Measurements from ENCODE around the gene FAM210A.
"Not testable (repeated sequence)": the region's sequence is repeated elsewhere in the genome, so short reads cannot be mapped to it uniquely, and the experiment has no call there.

The FAM210A gene, protein sequence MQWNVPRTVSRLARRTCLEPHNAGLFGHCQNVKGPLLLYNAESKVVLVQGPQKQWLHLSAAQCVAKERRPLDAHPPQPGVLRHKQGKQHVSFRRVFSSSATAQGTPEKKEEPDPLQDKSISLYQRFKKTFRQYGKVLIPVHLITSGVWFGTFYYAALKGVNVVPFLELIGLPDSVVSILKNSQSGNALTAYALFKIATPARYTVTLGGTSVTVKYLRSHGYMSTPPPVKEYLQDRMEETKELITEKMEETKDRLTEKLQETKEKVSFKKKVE

DNA sequence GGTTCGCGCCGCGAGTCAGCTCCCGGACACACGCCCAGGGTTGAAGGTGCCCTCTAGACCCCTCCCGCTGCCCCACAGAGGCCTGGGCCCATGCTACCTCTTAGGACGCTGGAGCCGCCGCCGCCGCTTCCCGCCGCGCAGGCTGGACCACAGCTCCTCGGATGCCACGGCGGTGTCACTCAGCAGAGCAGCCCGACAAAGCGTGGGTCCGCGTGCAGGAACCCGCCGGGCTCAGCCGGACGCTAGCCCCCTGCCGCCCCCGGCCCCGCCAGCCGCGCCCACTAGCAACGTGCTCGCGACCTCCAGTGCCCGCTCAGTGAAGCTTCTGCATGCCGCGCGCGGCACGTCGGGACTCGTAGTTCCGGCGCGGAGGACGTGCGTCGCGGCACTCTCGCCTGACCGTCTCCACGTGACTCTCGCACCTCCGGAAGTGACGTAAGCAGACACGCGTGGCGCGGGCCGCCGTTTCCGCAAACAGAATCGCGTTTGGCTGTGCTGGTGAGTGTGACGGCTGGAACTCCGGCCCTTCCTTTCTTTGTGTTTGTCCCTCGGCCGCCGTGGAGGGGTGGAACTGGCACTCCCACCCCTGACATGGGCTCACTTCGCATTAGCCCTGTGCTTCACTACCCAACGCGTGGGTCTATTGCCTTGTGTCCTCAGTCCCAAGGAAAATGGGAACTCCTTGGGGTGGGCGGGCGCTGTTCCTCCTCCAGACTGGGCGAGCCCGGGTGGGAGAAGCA is at the start of gene FAM210A, which contains the start of gene RNMT:
TSS of gene FAM210A (minus strand) at position 327 of the 740 bp plus-strand sequence. CDS start 44,481 bp downstream, outside the sequence.
TSS of gene RNMT (plus strand) at position 442 of the 740 bp plus-strand sequence. CDS start 4,845 bp downstream, outside the sequence.
- in situ Hi-C loops (cut with MboI; ENCODE audit: low sequenced_read_pairs): no loop called here

GRCh38 chr18:13775058-13775457 is 48.7 kb upstream of the FAM210A start:
- in situ Hi-C loops (cut with MboI; ENCODE audit: low sequenced_read_pairs): no loop called here

GRCh38 chr18:13762690-13763439 is 36.5 kb upstream of the FAM210A start:
- in situ Hi-C loops (cut with MboI; ENCODE audit: low sequenced_read_pairs): no loop called here

GRCh38 chr18:13760047-13760446 is 33.7 kb upstream of the FAM210A start:
- in situ Hi-C loops (cut with MboI; ENCODE audit: low sequenced_read_pairs): no loop called here

- in situ Hi-C loops (cut with MboI; ENCODE audit: low sequenced_read_pairs): no loop called here
Observed at GRCh38 chr18:13758622-13759021, 32.3 kb upstream of the FAM210A start.

DNA sequence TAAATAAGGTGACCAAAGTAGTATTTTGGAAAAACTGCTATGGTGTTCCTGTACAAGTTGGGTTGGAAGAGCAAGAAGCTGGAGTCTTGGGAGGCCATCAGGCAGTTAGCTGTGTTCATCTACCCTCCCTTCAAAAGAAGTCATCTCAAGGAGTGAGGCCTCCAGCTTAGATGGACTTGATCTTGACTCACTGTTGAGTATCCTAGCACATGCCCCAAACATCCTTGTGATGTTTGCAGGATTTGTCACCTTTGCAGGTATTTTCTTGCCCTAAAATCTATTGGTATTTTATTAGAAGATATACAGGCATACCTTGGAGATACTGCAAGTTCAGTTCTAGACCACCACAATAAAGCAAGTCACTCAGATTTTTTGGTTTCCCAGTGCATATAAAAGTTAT is 30.3 kb upstream of the FAM210A start:
- in situ Hi-C loops (cut with MboI; ENCODE audit: low sequenced_read_pairs): no loop called here

DNA sequence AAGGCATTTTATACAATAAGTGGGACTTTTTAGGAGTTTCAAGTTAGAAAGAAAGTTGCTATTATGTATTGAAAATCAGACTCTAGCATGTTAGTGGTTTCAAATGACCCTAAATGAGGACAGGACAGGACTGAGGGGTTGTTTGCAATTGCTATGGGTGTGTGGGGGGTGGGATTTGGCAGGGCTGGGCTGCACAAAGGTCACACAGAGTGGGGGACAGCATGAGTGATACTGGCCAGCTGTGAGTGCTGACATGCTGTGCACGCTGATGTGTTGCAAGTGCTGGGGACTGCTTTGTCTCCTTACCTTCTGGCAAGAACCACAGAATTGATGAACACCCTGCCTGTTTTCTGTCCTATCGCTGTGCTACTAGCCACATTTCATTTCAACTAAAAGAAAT is 29.9 kb upstream of the FAM210A start:
- in situ Hi-C loops (cut with MboI; ENCODE audit: low sequenced_read_pairs): no loop called here

- in situ Hi-C loops (cut with MboI; ENCODE audit: low sequenced_read_pairs): not testable (repeated sequence)
Observed at GRCh38 chr18:13751599-13751998, 25.2 kb upstream of the FAM210A start.

DNA sequence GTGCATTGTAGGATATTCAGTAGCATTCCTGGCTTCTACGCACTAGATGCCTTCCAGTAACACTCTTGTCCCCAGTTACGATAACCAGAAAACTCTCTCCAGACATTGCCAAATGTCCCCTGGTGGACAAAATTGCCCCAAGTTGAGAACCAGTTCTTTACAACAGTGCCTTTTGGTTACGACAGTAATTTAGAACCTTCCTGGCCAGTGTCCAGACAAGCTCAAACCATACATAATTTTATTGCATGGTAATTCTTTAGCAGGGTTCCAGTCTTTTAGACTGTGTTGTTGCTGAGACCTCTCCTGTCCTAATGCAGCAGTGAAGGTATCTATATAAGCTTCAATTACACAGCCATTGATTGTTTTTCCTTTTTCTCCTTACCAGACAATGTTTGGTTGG is 20.3 kb upstream of the FAM210A start:
- in situ Hi-C loops (cut with MboI; ENCODE audit: low sequenced_read_pairs): no loop called here

- in situ Hi-C loops (cut with MboI; ENCODE audit: low sequenced_read_pairs): no loop called here
Observed at GRCh38 chr18:13745696-13746095, 19.3 kb upstream of the FAM210A start.

GRCh38 chr18:13735681-13736080 is 9.3 kb upstream of the FAM210A start:
- in situ Hi-C loops (cut with MboI; ENCODE audit: low sequenced_read_pairs): no loop called here

DNA sequence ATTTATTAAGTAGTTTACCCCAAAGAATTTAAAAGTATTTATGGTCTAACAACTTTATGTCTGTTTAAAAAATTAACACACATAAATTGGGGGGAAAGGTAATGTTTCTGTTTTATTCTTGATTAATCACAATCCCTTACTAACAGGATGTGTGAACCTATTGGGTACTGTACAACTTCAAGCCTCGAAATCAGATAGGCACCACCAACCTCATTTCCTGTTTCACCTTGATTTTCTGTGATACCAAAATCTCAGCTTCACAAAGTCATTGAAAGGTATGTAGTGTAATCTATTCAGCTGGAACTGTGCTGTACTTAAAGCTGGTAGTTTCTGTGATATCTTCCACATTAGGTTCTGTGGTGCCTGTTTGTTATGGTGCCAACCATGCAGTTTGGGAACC is 4.1 kb upstream of the FAM210A start:
- in situ Hi-C loops (cut with MboI; ENCODE audit: low sequenced_read_pairs): no loop called here

- in situ Hi-C loops (cut with MboI; ENCODE audit: low sequenced_read_pairs): no loop called here
Observed at GRCh38 chr18:13726972-13727331, 594 bp upstream of the FAM210A start.

GRCh38 chr18:13725566-13726231 is 659 bp downstream of the FAM210A start:
- in situ Hi-C loops (cut with MboI; ENCODE audit: low sequenced_read_pairs): no loop called here

DNA sequence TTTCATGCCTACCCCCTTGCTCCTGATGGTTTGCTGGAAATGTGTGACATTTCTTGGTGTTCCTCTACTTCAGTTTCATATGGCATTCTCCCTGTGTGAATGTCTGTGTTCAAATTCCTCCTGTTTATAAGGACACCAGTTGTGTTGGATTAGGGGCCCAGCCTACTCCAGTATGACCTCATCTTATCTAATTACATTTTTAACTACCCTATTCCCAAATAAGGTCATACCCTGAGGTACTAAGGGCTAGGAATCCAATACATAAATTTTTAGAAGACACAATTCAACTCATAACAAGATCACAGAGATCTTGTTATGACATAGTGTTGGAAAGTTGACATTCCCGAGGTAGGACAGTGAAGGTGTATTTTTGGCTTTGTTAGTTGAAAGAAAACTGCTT is 5.5 kb downstream of the FAM210A start:
- in situ Hi-C loops (cut with MboI; ENCODE audit: low sequenced_read_pairs): no loop called here

GRCh38 chr18:13720123-13720522 is 6.2 kb downstream of the FAM210A start:
- in situ Hi-C loops (cut with MboI; ENCODE audit: low sequenced_read_pairs): no loop called here

GRCh38 chr18:13716916-13717315 is 9.4 kb downstream of the FAM210A start:
- in situ Hi-C loops (cut with MboI; ENCODE audit: low sequenced_read_pairs): no loop called here

DNA sequence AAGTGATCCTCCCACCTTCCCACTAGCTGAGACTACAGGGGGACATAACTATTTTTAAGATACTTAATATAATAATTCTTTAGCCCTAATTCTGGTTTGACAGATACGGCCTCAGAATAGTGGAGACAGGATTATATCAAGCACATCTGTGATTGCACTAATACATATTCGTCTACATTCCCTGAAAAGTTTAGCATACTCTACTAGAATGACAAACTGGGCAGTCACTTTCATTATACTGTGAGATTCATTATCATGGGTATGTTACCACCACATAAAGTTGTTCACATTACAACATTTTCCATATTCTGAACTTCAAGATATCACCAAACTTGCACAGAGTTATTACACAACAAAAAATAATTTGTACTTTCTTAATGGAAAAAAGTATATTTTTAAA is 11.0 kb downstream of the FAM210A start:
- in situ Hi-C loops (cut with MboI; ENCODE audit: low sequenced_read_pairs): no loop called here

GRCh38 chr18:13713455-13714055 is 12.8 kb downstream of the FAM210A start:
- in situ Hi-C loops (cut with MboI; ENCODE audit: low sequenced_read_pairs): no loop called here

DNA sequence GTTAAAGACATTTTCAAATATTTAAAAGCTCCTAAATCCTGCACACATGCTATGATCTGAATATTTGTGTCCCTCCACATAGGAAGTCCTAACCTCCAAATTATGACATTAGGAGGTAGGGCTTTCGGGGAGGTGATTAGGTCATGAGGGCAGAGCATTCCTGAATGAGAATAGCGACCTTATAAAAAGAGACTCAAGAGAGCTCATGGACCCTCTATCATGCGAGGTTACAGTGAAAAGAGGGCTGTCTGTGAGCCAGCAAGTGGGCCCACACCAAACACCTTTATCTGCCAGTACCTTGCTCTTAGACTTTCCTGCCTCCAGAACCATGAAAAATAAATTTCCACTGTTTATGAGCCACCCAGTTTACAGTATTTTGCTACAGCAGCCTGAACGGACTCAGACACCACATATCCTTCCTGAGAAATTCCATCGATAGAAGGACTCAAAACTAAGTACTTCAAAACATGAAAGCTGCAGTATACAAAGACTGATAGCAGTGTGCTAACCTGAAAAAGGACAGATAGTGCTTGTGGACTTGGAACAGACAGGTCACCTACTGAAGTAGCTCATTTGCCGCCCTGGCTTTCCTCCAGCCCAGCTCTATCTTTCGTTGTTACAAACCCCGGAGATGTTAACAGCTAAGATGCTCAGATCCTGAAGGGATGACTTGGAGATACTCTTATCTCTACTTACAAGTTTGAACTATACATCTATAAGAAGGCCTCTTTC is 13.8 kb downstream of the FAM210A start:
- in situ Hi-C loops (cut with MboI; ENCODE audit: low sequenced_read_pairs): no loop called here
